ENCODE results near the gene DSC3. TPM values are rescaled to one million over a fixed set of nuclear protein-coding genes. Genes with fewer than 3 reads are reported as not detected.

Gene DSC3
- total RNA-seq, 1 experiment from 2014 or later: 0.61 TPM

- H4K8ac ChIP-seq (replicated peaks; ENCODE audit: insufficient read length, low read depth, low read length): no peak overlapping the region
- Mint-ChIP-seq H3K27ac (no peak overlapping the region), H3K4me3 (no peak overlapping the region), H3K4me1 (peaks cover 25 to 28% of the 10 kb centered on the region in 2 experiments), H3K36me3 (ENCODE audit: insufficient read depth in 1 of 3, low read depth in 3 of 3) (no peaks in the 10 kb centered on the region; a peak in 1 of 7 replicates), H3K9me3 (peaks cover 0 to 2% of the 10 kb centered on the region in 2 experiments; a peak in 2 of 5 replicates), H3K27me3 (ENCODE audit: low read depth) (peaks cover 79% of the 10 kb centered on the region)
- no peaks in the 10 kb centered on the region for H4K20me1 ChIP-seq (ENCODE audit: control insufficient read depth, insufficient read depth, insufficient read length)
- no peak for DNase-seq
- no peaks in the 10 kb centered on the region for H3K9me3 ChIP-seq (ENCODE audit: control insufficient read depth, low read depth, low read length)
- H2BK120ac ChIP-seq (ENCODE audit: low read depth, low read length, poor library complexity, severe bottlenecking): no peak overlapping the region
- H3K23me2 ChIP-seq (ENCODE audit: insufficient read length, low read depth, low read length, poor library complexity, severe bottlenecking): peaks cover 23% of the 10 kb centered on the region
- no peak overlapping the region for H2BK12ac ChIP-seq (ENCODE audit: insufficient read length, low read depth, low read length)
- no peak overlapping the region for H3K18ac ChIP-seq (ENCODE audit: insufficient read length, low read depth, low read length)
- H3K56ac ChIP-seq (ENCODE audit: insufficient read length, low read depth, low read length): no peak overlapping the region
- H2BK15ac ChIP-seq (ENCODE audit: low read depth, low read length): no peak overlapping the region
- no peak for TF ChIP-seq CTCF (conservative IDR thresholded peaks at IDR 0.05)
- H3K27ac ChIP-seq (ENCODE audit: insufficient read length, low read depth, low read length): no peak overlapping the region
- peaks cover 37% of the 10 kb centered on the region for H3K27me3 ChIP-seq (ENCODE audit: insufficient read depth, low read length)
- H2BK20ac ChIP-seq (ENCODE audit: low read depth, low read length, poor library complexity, severe bottlenecking): no peak overlapping the region
- no peak overlapping the region for H2BK5ac ChIP-seq (ENCODE audit: insufficient read length, low read length)
- no peak overlapping the region for H3K4me2 ChIP-seq (ENCODE audit: insufficient read depth, insufficient read length, low read length)
- H3K79me1 ChIP-seq (ENCODE audit: insufficient read depth, low read depth, low read length, poor library complexity, severe bottlenecking): no peaks in the 10 kb centered on the region
- H3K9ac ChIP-seq (ENCODE audit: extremely low read depth, insufficient read length, low read length): no peak overlapping the region
- peaks cover 3% of the 10 kb centered on the region; the same call in 1 of the 2 replicates for H3K4me1 ChIP-seq (ENCODE audit: insufficient read depth, low read length)
- no peak overlapping the region for H3K4ac ChIP-seq (ENCODE audit: low read depth, low read length)
- H2AK5ac ChIP-seq (ENCODE audit: insufficient read length, low read length): no peak overlapping the region
- no peak overlapping the region for H3T11ph ChIP-seq (ENCODE audit: low read length)
- H4K91ac ChIP-seq (ENCODE audit: insufficient read length, low read depth, low read length): no peak overlapping the region
- no peak overlapping the region for H3K23ac ChIP-seq (ENCODE audit: insufficient read length, low read depth, low read length)
- no peak overlapping the region for H2AFZ ChIP-seq (ENCODE audit: low read length)
- WGBS (ENCODE audit: extremely low coverage, insufficient read length, low lambda C conversion rate): no CpG with 5 or more reads among the region's 3 CpGs
- no peak overlapping the region for H4K5ac ChIP-seq (ENCODE audit: insufficient read length, low read depth, low read length)
- H3K79me2 ChIP-seq (ENCODE audit: insufficient read depth, low read length): no peaks in the 10 kb centered on the region
- no peak overlapping the region for H3K14ac ChIP-seq (ENCODE audit: insufficient read depth, low read length)
Measured at GRCh38 chr18:31044926-31045325, 2.4 kb upstream of the DSC3 start.

Measured in H9 (cell line).